SK-N-SH (cell line): ENCODE measurements around the gene STARD3. TPM values are rescaled to one million over a fixed set of nuclear protein-coding genes. Genes with fewer than 3 reads are reported as not detected.

Experiments
- CTCF ChIA-PET: fragments of 300-600, 350-600 bp; formaldehyde crosslinking; extraction: SDS; loops from one replicate; lab custom pipeline; 2021; lab: Yijun Ruan, JAX
- POLR2A ChIA-PET: fragments of 350-600 bp; sonication (Branson Sonifier 250); formaldehyde crosslinking; extraction: SDS; loops from one replicate; lab custom pipeline; 2020; ENCODE audit warnings: antibody characterized with exemption, inconsistent platforms; lab: Yijun Ruan, JAX
- DNase-seq: peaks from one replicate; pipeline ENCODE4 v3.0.0; 2012
- H2AFZ ChIP-seq: fragments of 200-600 bp; sonication (generic); 2 replicates; pipeline ENCODE4 v1.8.1; 2016; ENCODE audit warnings: antibody characterized with exemption, mild to moderate bottlenecking, low read depth
- H3F3A ChIP-seq: fragments of 200-600 bp; sonication (generic); replicated peaks from 2 replicates; pipeline ENCODE3; 2016; ENCODE audit warnings: antibody characterized with exemption, mild to moderate bottlenecking; ENCODE audit not compliant: insufficient read depth
- H3K27ac ChIP-seq, 2 experiments: fragments of 200-500 bp in 1 of 2; fragments of 200-600 bp in 1 of 2; sonication (Bioruptor generic) in 1 of 2; sonication (generic), shearing (Covaris generic) in 1 of 2; 2 replicates each; pipeline versions ENCODE4 v1.5.1 to v1.6.1; 2014 to 2016; ENCODE audit warnings: low read depth in 2 of 2, inconsistent platforms in 1 of 2, low read length in 1 of 2, mild to moderate bottlenecking in 1 of 2, mixed read lengths in 1 of 2
- H3K27me3 ChIP-seq: fragments of 200-600 bp; sonication (generic), shearing (Covaris generic); 2 replicates; pipeline ENCODE4 v1.6.1; 2016; ENCODE audit warnings: mixed run types; ENCODE audit not compliant: insufficient read depth
- H3K36me3 ChIP-seq, 2 experiments: fragments of 200-500 bp in 1 of 2; fragments of 200-600 bp in 1 of 2; sonication (Bioruptor generic) in 1 of 2; sonication (generic) in 1 of 2; replicated peaks in 1 of 2; 2 replicates each; pipeline versions ENCODE3 to v1.5.1; 2014 to 2016; ENCODE audit warnings: low read length in 1 of 2, mild to moderate bottlenecking in 1 of 2; ENCODE audit not compliant: insufficient read depth in 2 of 2, control insufficient read depth in 1 of 2
- H3K4me1 ChIP-seq, 2 experiments: fragments of 200-500 bp in 1 of 2; fragments of 200-600 bp in 1 of 2; sonication (Bioruptor generic) in 1 of 2; sonication (generic), shearing (Covaris generic) in 1 of 2; 2 replicates each; pipeline versions ENCODE4 v1.5.1 to v1.6.1; 2014 to 2016; ENCODE audit warnings: low read depth in 1 of 2, low read length in 1 of 2, mixed run types in 1 of 2; ENCODE audit not compliant: insufficient read depth in 2 of 2, control insufficient read depth in 1 of 2
- H3K4me2 ChIP-seq: fragments of 200-600 bp; sonication (generic), shearing (Covaris generic); 2 replicates; pipeline ENCODE4 v1.6.1; 2017; ENCODE audit warnings: mixed run types
- H3K4me3 ChIP-seq, 2 experiments: fragments of 200-500 bp in 1 of 2; fragments of 200-600 bp in 1 of 2; sonication (Bioruptor generic) in 1 of 2; sonication (generic), shearing (Covaris generic) in 1 of 2; 2 replicates each; pipeline versions ENCODE4 v1.5.1 to v1.8.1; 2014 to 2016; ENCODE audit warnings: low read depth in 2 of 2, inconsistent platforms in 1 of 2, low read length in 1 of 2, mild to moderate bottlenecking in 1 of 2, mixed read lengths in 1 of 2, moderate library complexity in 1 of 2
- H3K79me2 ChIP-seq: fragments of 200-600 bp; sonication (generic); 2 replicates; pipeline ENCODE4 v1.8.1; 2017; ENCODE audit warnings: mild to moderate bottlenecking; ENCODE audit not compliant: insufficient read depth
- H3K9ac ChIP-seq: fragments of 200-600 bp; sonication (generic); 2 replicates; pipeline ENCODE4 v1.6.1; 2017; ENCODE audit warnings: mixed run types
- H3K9me2 ChIP-seq: fragments of 200-600 bp; sonication (generic); 2 replicates; pipeline ENCODE4 v1.6.1; 2017; ENCODE audit warnings: mixed run types
- H3K9me3 ChIP-seq: fragments of 200-600 bp; sonication (generic); 2 replicates; pipeline ENCODE4 v1.6.1; 2017; ENCODE audit warnings: mixed run types, mild to moderate bottlenecking, moderate library complexity
- H4K20me1 ChIP-seq: fragments of 200-600 bp; sonication (generic); 2 replicates; pipeline ENCODE4 v1.6.1; 2017; ENCODE audit warnings: mild to moderate bottlenecking, mixed run types; ENCODE audit not compliant: insufficient read depth
- EP300 ChIP-seq, 2 experiments: IDR thresholded peaks; 2 replicates each; pipeline versions ENCODE4 v1.4.0 to v1.6.1; 2012; ENCODE audit warnings: borderline replicate concordance in 1 of 2, low read depth in 1 of 2, low read length in 1 of 2
- EZH2phosphoT487 ChIP-seq: fragments of 200-600 bp; sonication (generic); IDR thresholded peaks from 2 replicates; pipeline ENCODE4 v1.6.1; 2017; ENCODE audit warnings: low read depth, mixed run types, mild to moderate bottlenecking, antibody characterized with exemption, moderate library complexity, borderline replicate concordance
- FOXJ3 ChIP-seq: sonication (generic); formaldehyde crosslinking; IDR thresholded peaks from 2 replicates; pipeline ENCODE4 v1.5.1; 2020; ENCODE audit warnings: mild to moderate bottlenecking, missing genetic modification reagents
- FOXM1 ChIP-seq: IDR thresholded peaks from 2 replicates; pipeline ENCODE4 v1.4.0; 2012; ENCODE audit warnings: low read depth, mild to moderate bottlenecking
- GABPA ChIP-seq: IDR thresholded peaks from 2 replicates; pipeline ENCODE4 v1.4.0; 2012; ENCODE audit warnings: low read depth, mild to moderate bottlenecking
- GATA2 ChIP-seq: sonication (generic); formaldehyde crosslinking; IDR thresholded peaks from 2 replicates; pipeline ENCODE4 v1.5.0; 2020; ENCODE audit warnings: mild to moderate bottlenecking, missing genetic modification reagents
- IRF3 ChIP-seq: fragments of 150-350 bp; IDR thresholded peaks from 2 replicates; pipeline ENCODE4 v1.6.1; 2016; ENCODE audit warnings: mild to moderate bottlenecking, low read depth, low read length
- MAX ChIP-seq: IDR thresholded peaks from 2 replicates; pipeline ENCODE4 v1.4.0; 2012; ENCODE audit warnings: low read depth
- MXI1 ChIP-seq: IDR thresholded peaks from 2 replicates; pipeline ENCODE4 v1.6.1; 2012; ENCODE audit warnings: mild to moderate bottlenecking, low read depth, low read length, improper control_type of control experiment
- NFIC ChIP-seq: IDR thresholded peaks from 2 replicates; pipeline ENCODE4 v1.4.0; 2012; ENCODE audit warnings: borderline replicate concordance
- NRF1 ChIP-seq: IDR thresholded peaks from 2 replicates; pipeline ENCODE4 v1.6.1; 2012; ENCODE audit warnings: low read depth, mild to moderate bottlenecking, low read length
- PBX3 ChIP-seq: IDR thresholded peaks from 2 replicates; pipeline ENCODE4; 2012
- POLR2AphosphoS5 ChIP-seq: IDR thresholded peaks from 2 replicates; pipeline ENCODE4 v1.6.1; 2012; ENCODE audit warnings: low read depth, low read length
- RCOR1 ChIP-seq: fragments of 150-350 bp; IDR thresholded peaks from 2 replicates; pipeline ENCODE4 v1.6.1; 2017; ENCODE audit warnings: antibody characterized with exemption, low read length
- REST ChIP-seq: IDR thresholded peaks from 2 replicates; pipeline ENCODE4 v1.6.1; 2012; ENCODE audit warnings: mild to moderate bottlenecking, low read depth, low read length, moderate library complexity
- RFX5 ChIP-seq: IDR thresholded peaks from 2 replicates; pipeline ENCODE4 v1.6.1; 2012; ENCODE audit warnings: mild to moderate bottlenecking, improper control_type of control experiment, low read length
- SMC3 ChIP-seq: IDR thresholded peaks from 2 replicates; pipeline ENCODE4 v1.6.1; 2012; ENCODE audit warnings: low read depth, low read length, improper control_type of control experiment
- USF1 ChIP-seq: IDR thresholded peaks from 2 replicates; pipeline ENCODE4 v1.4.0; 2012; ENCODE audit warnings: low read depth, borderline replicate concordance
- USF2 ChIP-seq: fragments of 150-350 bp; IDR thresholded peaks from 2 replicates; pipeline ENCODE4 v1.6.1; 2017; ENCODE audit warnings: antibody characterized with exemption, low read length, low read depth, borderline replicate concordance
- YY1 ChIP-seq: IDR thresholded peaks from 2 replicates; pipeline ENCODE4 v1.4.0; 2012; ENCODE audit warnings: low read depth, mild to moderate bottlenecking
- WGBS: methylation state at CpG from one replicate; pipeline ENCODE4 v1.1.6; 2017; ENCODE audit warnings: low lambda C conversion rate; 5-methylcytosine and 5-hydroxymethylcytosine counted together
- polyA plus RNA-seq, 3 experiments: library from polyadenylated mRNA; depleted of rRNA; stranded (reverse); fragments of >200 nt; gene quantifications; 2 replicates each; pipeline ENCODE4 v1.2.3, GENCODE V29; 2012

Gene STARD3
- polyA plus RNA-seq, 1 of the 3 experiments (the other 2 are of a cell fraction), result 76.8 TPM

- H3K9me2 ChIP-seq, result no peaks in the 10 kb centered on the region
- H3K9ac ChIP-seq, result no peak overlapping the region
- POLR2A ChIA-PET, result no interaction called here
- peaks cover 29% of the 10 kb centered on the region for H3K27me3 ChIP-seq
- no peaks in the 10 kb centered on the region for H3F3A ChIP-seq
- no peak overlapping the region for H3K27ac ChIP-seq
- no peak overlapping the region for H3K4me2 ChIP-seq
- CTCF ChIA-PET, result interaction anchor here (1.1 to 17.4 kb wide), 6 partner anchors 10 to 121 kb away, joined by 3 to 332 read pairs (median 8); partner anchors contain the start of gene PPP1R1B
- no peak overlapping the region for H2AFZ ChIP-seq
- H3K36me3 ChIP-seq, result no peaks in the 10 kb centered on the region
- no peak overlapping the region for H3K4me3 ChIP-seq
- H3K4me1 ChIP-seq, result peaks cover 0 to 8% of the 10 kb centered on the region in 2 experiments; a peak in 1 of 4 replicates
- peaks cover 4% of the 10 kb centered on the region for H3K79me2 ChIP-seq
- 43% methylated on average over 10 of the region's 13 CpGs for WGBS
- DNase-seq, result no peak
- no peaks in the 10 kb centered on the region for H4K20me1 ChIP-seq
- no peaks in the 10 kb centered on the region for H3K9me3 ChIP-seq
- no peak for TF ChIP-seq RFX5
- no peak for TF ChIP-seq USF1
- TF ChIP-seq MAX, result no peak
- no peak for TF ChIP-seq FOXJ3 (CRISPR knock-in tag)
- no peak for TF ChIP-seq SMC3
- no peak for TF ChIP-seq EP300 (IDR thresholded peaks at IDR 0.05; ENCODE audit: borderline replicate concordance in 1 of 2, low read depth in 1 of 2, low read length in 1 of 2)
- no peak for TF ChIP-seq NRF1
- TF ChIP-seq MXI1, result no peak
- no peak for TF ChIP-seq EZH2phosphoT487
- TF ChIP-seq RCOR1, result no peak
- TF ChIP-seq PBX3, result no peak
- TF ChIP-seq IRF3, result no peak
- TF ChIP-seq YY1, result no peak
- no peak for TF ChIP-seq NFIC
- TF ChIP-seq GABPA, result no peak
- no peak for TF ChIP-seq USF2
- TF ChIP-seq GATA2 (CRISPR knock-in tag), result no peak
- no peak for TF ChIP-seq FOXM1
- no peak for TF ChIP-seq POLR2AphosphoS5
- no peak for TF ChIP-seq REST
These were observed 4.6 kb upstream of the STARD3 start for GRCh38 chr17:39632153-39632941.
